Fibroblast of lung (primary cell): ENCODE measurements around the gene DDC. TPM values are rescaled to one million over a fixed set of nuclear protein-coding genes. Genes with fewer than 3 reads are reported as not detected.

Experiments used
- DNase-seq, 2 donors: peaks; one replicate each; pipeline versions ENCODE4 v3.0.0 to v3.0.0-alpha.2; 2010; ENCODE audit warnings: low read depth in 2 of 2
- H2AFZ ChIP-seq: 2 replicates; pipeline ENCODE4 v1.5.1; 2012; ENCODE audit warnings: low read length, control low read depth, inconsistent platforms
- H3K27ac ChIP-seq: 2 replicates; pipeline ENCODE4 v1.5.1; 2011; ENCODE audit warnings: low read length, control low read depth; ENCODE audit not compliant: insufficient read depth
- H3K27me3 ChIP-seq: 2 replicates; pipeline ENCODE4 v1.5.1; 2011; ENCODE audit warnings: mild to moderate bottlenecking, low read length; ENCODE audit not compliant: control insufficient read depth, insufficient read depth
- H3K36me3 ChIP-seq: 2 replicates; pipeline ENCODE4 v1.5.1; 2011; ENCODE audit warnings: low read length; ENCODE audit not compliant: control insufficient read depth, insufficient read depth
- H3K4me1 ChIP-seq: 2 replicates; pipeline ENCODE4 v1.5.1; 2011; ENCODE audit warnings: low read length; ENCODE audit not compliant: control insufficient read depth, insufficient read depth; ENCODE audit errors: extremely low read depth
- H3K4me2 ChIP-seq: 2 replicates; pipeline ENCODE4 v1.5.1; 2011; ENCODE audit warnings: low read length, control low read depth; ENCODE audit not compliant: insufficient read depth; ENCODE audit errors: extremely low read depth
- H3K4me3 ChIP-seq, 4 experiments: fragments of 200-600 bp in 1 of 4; sonication (generic) in 1 of 4; replicated peaks in 1 of 4; 2 replicates each; pipeline ENCODE4 v1.5.1; 2011 to 2016; ENCODE audit warnings: low read length in 4 of 4, low read depth in 3 of 4, mild to moderate bottlenecking in 3 of 4, control low read depth in 2 of 4, inconsistent platforms in 1 of 4, mixed read lengths in 1 of 4; ENCODE audit not compliant: insufficient read depth in 1 of 4; ENCODE audit errors: control extremely low read depth in 1 of 4
- H3K79me2 ChIP-seq: 2 replicates; pipeline ENCODE4 v1.5.1; 2012; ENCODE audit warnings: mild to moderate bottlenecking, low read length, inconsistent platforms; ENCODE audit not compliant: control insufficient read depth, insufficient read depth
- H3K9ac ChIP-seq: 2 replicates; pipeline ENCODE4 v1.5.1; 2011; ENCODE audit warnings: mild to moderate bottlenecking, low read length, control low read depth; ENCODE audit not compliant: insufficient read depth
- H3K9me3 ChIP-seq: 2 replicates; pipeline ENCODE4 v1.5.1; 2012; ENCODE audit warnings: low read depth, low read length; ENCODE audit not compliant: control insufficient read depth, insufficient read depth
- H4K20me1 ChIP-seq: 2 replicates; pipeline ENCODE4 v1.5.1; 2011; ENCODE audit warnings: low read length; ENCODE audit not compliant: control insufficient read depth, insufficient read depth; ENCODE audit errors: extremely low read depth
- EZH2 ChIP-seq: IDR thresholded peaks from 2 replicates; pipeline ENCODE4 v1.5.1; 2012; ENCODE audit warnings: low read length, control low read depth, mild to moderate bottlenecking; ENCODE audit errors: missing control alignments
- polyA plus RNA-seq, 2 donors: library from polyadenylated mRNA; depleted of rRNA in 1 of 2; stranded (reverse) in 1 of 2; unstranded in 1 of 2; fragments of >200 nt; gene quantifications; 2 replicates each; pipeline ENCODE4 v1.2.1, GENCODE V29; 2011 to 2012; ENCODE audit warnings: missing spikeins in 1 of 2
- total RNA-seq: library from RNA; depleted of rRNA; stranded (reverse); fragments of >200 nt; gene quantifications from 2 replicates; pipeline ENCODE4 v1.2.1, GENCODE V29; 2014
- TF ChIP-seq, protein P1 (sequence below), 2 donors: IDR thresholded peaks in 1 of 2; conservative IDR thresholded peaks in 1 of 2; 1 replicate in 1 of 2; 2 replicates in 1 of 2; pipeline ENCODE4 v1.5.1; 2011 to 2012; ENCODE audit warnings: low read length in 2 of 2, control low read depth in 1 of 2, inconsistent platforms in 1 of 2, low read depth in 1 of 2, mild to moderate bottlenecking in 1 of 2

The DDC gene
- total and polyA plus RNA-seq, 2 donors (not counting 1 experiment from before 2014, with no cell fraction given) = not detected

GRCh38 chr7:50450590-50451032 is 114.6 kb downstream of the DDC start:
- Histone ChIP-seq H3K79me2 (peaks cover 8% of the 10 kb centered on the region), H3K4me3 (peak overlapping the region; percentile 75 to 88 (median 88)), H3K4me1 (no peaks in the 10 kb centered on the region), H3K4me2 (peak overlapping the region; percentile 71), H3K9ac (no peak overlapping the region), H2AFZ (peak overlapping the region; percentile 93), H3K36me3 (no peaks in the 10 kb centered on the region), H4K20me1 (no peaks in the 10 kb centered on the region), H3K9me3 (no peaks in the 10 kb centered on the region), H3K27ac (peak overlapping the region; percentile 87), H3K27me3 (peaks cover 5% of the 10 kb centered on the region)
- TF ChIP-seq, protein P1, sequence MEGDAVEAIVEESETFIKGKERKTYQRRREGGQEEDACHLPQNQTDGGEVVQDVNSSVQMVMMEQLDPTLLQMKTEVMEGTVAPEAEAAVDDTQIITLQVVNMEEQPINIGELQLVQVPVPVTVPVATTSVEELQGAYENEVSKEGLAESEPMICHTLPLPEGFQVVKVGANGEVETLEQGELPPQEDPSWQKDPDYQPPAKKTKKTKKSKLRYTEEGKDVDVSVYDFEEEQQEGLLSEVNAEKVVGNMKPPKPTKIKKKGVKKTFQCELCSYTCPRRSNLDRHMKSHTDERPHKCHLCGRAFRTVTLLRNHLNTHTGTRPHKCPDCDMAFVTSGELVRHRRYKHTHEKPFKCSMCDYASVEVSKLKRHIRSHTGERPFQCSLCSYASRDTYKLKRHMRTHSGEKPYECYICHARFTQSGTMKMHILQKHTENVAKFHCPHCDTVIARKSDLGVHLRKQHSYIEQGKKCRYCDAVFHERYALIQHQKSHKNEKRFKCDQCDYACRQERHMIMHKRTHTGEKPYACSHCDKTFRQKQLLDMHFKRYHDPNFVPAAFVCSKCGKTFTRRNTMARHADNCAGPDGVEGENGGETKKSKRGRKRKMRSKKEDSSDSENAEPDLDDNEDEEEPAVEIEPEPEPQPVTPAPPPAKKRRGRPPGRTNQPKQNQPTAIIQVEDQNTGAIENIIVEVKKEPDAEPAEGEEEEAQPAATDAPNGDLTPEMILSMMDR (conservative IDR thresholded peaks at IDR 0.05 in 1 of 2, IDR thresholded peaks at IDR 0.05 in 1 of 2; ENCODE audit: low read depth in 1 of 2, low read length in 2 of 2) = no peak
- TF ChIP-seq EZH2 = no peak
- no peak for DNase-seq

DNA sequence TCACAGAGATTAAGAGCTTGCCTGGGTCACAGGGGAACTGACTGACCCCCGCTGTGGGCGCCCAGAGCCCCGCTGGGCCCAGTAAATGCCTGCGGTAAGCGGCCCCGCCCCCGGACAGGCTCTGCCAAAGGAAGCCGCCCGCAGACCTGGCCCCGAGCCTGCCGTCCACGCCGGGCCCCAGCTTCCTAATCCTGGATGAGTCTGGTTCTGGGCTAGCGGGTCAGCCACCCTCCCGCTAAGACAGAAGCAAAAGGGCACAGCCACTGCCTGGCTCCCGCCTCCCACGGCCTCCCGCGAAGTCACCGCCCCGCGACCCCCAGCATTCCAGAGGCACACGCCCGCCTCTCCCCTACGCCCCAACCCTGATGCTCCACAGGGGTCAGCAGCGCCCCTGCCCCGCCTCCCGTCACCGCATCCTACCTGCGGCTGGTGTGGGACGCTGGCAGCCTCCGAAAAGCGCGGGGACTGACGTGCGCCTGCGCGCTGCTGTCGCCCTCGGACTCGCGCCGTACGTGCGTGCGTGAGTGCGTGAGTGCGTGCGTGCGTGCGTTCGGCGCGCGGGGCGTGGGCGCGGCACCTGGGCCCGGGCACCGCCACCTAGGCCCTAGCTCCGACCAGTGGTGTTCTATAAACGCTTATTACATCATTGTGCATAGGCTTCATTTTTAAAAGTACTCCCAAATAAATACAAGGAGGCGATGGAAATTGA is 115.2 kb downstream of the DDC start, which contains the start of gene FIGNL1:
TSS of gene FIGNL1 (minus strand) at position 470 of the 709 bp plus-strand sequence. CDS start 3,063 bp downstream, outside the sequence.
- DNase-seq = peak; percentile 73 to 76
- H3K4me1 ChIP-seq = no peaks in the 10 kb centered on the region
- no peaks in the 10 kb centered on the region for H3K36me3 ChIP-seq
- H3K4me3 ChIP-seq = peak within 1 kb of the TSS; percentile 75 to 88 (median 88)
- H3K9ac ChIP-seq = peak within 1 kb of the TSS; percentile 73
- peaks cover 8% of the 10 kb centered on the region for H3K79me2 ChIP-seq
- H4K20me1 ChIP-seq = no peaks in the 10 kb centered on the region
- H3K27ac ChIP-seq = peak within 1 kb of the TSS; percentile 87
- H3K27me3 ChIP-seq = peaks cover 5% of the 10 kb centered on the region
- no peaks in the 10 kb centered on the region for H3K9me3 ChIP-seq
- peak within 1 kb of the TSS; percentile 93 for H2AFZ ChIP-seq
- H3K4me2 ChIP-seq = peak within 1 kb of the TSS; percentile 71
- TF ChIP-seq, protein P1 (conservative IDR thresholded peaks at IDR 0.05 in 1 of 2, IDR thresholded peaks at IDR 0.05 in 1 of 2; ENCODE audit: low read depth in 1 of 2, low read length in 2 of 2) = no peak
- no peak for TF ChIP-seq EZH2

DNA sequence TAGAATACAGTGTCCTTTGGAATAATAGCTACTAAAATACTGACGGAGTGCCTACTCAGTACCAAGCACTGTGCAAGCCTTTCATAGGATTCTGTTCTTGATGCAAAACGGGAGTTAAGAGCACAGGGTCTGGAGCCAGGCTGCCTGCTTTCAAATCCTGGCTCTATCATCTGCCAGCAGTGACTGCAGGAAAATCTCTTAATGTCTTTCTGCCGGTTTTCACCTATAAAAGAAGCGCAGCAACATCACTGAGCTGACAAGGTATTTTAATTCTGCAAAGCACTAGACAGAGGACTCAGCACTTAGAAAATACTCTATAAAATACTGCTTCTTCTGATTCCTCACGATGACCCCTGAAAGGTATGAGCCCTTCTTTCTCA is 115.7 kb downstream of the DDC start:
- Histone ChIP-seq H3K4me3 (peak overlapping the region; percentile 75 to 88 (median 88)), H3K27me3 (no peaks in the 10 kb centered on the region), H3K9me3 (no peaks in the 10 kb centered on the region), H3K4me1 (no peaks in the 10 kb centered on the region), H3K9ac (peak overlapping the region; percentile 73), H3K36me3 (no peaks in the 10 kb centered on the region), H3K79me2 (peaks cover 8% of the 10 kb centered on the region), H4K20me1 (no peaks in the 10 kb centered on the region), H3K4me2 (peak overlapping the region; percentile 71), H2AFZ (peak overlapping the region; percentile 93), H3K27ac (peak overlapping the region; percentile 87)
- TF ChIP-seq EZH2 = no peak
- TF ChIP-seq, protein P1 (conservative IDR thresholded peaks at IDR 0.05 in 1 of 2, IDR thresholded peaks at IDR 0.05 in 1 of 2; ENCODE audit: low read depth in 1 of 2, low read length in 2 of 2) = no peak
- no peak for DNase-seq
